Measurements from ENCODE around the gene KLHL36.

KLHL36 gene

GRCh38 chr16:84648595-84649510 is 542 bp downstream of the KLHL36 start:
- DNase-seq = peak; percentile 41

DNA sequence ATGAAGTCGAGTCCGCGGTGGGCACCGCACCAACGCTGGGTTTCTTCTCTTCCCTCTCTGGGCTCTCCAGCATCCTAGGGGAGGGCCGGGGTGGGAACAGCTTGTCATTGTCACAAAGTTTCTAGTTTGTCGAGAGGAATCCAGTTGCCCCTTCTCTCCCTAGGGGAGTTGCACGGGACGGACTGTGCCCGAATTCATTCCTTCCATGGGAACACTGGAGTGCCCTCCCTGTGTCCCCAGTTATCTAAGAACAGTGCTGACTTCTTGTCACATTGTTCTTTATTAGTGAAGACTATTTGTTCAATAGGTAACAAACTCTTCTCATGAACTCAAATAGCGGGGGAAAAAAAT is 1.2 kb downstream of the KLHL36 start:
- DNase-seq = no peak

- no peak for DNase-seq
Observed at GRCh38 chr16:84650062-84650991, 2.0 kb downstream of the KLHL36 start.

DNA sequence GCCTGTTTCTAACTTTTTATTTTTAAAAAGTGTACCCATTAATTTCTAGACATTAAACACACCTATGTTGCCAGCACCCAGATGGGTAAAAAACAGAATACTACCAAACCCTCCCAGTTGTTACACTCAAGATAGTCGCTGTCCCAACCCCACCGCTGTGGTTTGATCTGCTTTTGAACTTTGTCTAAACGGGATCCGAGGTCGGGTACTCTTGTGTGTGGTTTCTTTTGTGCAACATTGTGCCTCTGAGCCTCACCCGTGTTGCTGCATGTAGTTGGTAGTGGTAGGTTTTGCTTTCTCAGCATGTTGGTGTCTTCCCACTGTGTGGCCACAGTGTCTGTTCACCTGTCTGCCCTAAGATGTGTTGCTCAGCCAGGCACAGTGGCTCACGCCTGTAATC is 4.3 kb downstream of the KLHL36 start:
- no peak for DNase-seq

DNA sequence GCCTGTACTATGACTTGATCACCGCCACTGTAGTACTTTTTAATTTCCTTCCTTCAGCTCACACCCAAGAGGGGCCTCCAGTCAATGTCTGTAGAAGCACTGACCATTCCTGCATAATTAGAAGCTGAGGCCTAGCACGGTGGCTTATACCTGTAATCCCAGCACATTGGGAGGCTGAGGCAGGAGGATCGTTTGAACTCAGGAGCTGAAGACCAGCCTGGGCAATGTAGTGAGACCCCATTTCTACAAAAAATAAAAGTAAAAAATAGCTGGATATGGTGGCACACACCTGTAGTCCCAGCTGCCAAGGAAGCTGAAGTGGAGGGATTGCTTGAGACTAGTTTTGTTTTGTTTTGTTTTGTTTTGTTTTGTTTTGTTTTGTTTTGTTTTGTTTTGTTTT is 5.9 kb downstream of the KLHL36 start:
- DNase-seq = no peak

- no peak for DNase-seq
Observed at GRCh38 chr16:84654998-84655397, 6.7 kb downstream of the KLHL36 start.

GRCh38 chr16:84656649-84657048 is 8.3 kb downstream of the KLHL36 start:
- DNase-seq = no peak

DNA sequence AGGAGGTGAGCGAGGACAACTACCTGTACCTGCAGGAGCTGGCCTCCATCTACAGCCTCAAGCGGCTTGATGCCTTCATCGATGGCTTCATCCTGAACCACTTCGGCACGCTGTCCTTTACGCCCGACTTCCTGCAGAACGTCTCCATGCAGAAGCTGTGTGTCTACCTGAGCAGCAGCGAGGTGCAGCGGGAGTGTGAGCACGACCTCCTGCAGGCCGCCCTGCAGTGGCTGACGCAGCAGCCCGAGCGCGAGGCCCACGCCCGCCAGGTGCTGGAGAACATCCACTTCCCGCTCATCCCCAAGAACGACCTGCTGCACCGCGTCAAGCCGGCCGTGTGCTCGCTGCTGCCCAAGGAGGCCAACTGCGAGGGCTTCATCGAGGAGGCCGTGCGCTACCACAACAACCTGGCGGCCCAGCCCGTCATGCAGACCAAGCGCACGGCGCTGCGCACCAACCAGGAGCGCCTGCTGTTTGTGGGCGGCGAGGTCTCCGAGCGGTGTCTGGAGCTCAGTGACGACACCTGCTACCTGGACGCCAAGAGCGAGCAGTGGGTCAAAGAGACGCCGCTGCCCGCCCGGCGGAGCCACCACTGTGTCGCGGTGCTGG is 9.0 kb downstream of the KLHL36 start:
- DNase-seq = no peak

GRCh38 chr16:84658690-84659089 is 10.4 kb downstream of the KLHL36 start:
- DNase-seq = no peak

GRCh38 chr16:84659656-84660300 is 11.5 kb downstream of the KLHL36 start:
- no peak for DNase-seq

DNA sequence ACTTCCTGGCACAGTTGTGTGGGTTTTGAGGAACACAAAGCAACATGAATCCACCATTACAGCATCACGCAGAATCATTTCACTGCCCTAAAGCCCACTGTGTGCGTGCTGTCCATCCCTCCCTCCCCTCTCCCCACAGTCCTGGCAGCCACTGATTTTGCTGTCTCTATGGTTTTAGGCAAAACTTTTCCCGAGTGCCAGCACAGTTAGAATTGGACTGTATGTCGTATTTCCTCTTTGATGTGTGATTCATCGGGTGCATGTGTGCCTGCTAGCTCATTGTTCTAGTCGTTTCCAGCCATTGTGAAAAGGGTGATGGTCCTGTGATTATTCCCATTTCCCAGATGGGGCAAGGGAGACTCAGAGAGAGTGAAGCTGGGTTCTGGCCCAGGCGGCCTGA is 12.7 kb downstream of the KLHL36 start:
- DNase-seq = no peak

DNA sequence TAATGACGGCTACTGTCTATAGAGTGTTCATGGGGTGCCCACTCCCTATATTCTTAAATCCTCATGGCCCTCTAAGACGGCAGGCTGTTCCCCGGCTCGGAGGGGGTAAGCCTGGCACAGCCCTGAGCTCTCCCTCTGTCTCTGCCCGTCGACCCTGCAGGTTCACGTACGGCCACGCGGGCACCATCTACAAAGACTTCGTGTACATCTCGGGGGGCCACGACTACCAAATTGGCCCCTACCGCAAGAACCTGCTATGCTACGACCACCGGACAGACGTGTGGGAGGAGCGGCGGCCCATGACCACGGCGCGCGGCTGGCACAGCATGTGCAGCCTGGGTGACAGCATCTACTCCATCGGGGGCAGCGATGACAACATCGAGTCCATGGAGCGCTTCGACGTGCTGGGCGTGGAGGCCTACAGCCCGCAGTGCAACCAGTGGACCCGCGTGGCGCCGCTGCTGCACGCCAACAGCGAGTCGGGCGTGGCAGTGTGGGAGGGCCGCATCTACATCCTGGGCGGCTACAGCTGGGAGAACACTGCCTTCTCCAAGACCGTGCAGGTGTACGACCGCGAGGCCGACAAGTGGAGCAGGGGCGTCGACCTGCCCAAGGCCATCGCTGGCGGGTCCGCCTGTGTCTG is 13.2 kb downstream of the KLHL36 start:
- no peak for DNase-seq

- no peak for DNase-seq
Observed at GRCh38 chr16:84662471-84662870, 14.2 kb downstream of the KLHL36 start.

DNA sequence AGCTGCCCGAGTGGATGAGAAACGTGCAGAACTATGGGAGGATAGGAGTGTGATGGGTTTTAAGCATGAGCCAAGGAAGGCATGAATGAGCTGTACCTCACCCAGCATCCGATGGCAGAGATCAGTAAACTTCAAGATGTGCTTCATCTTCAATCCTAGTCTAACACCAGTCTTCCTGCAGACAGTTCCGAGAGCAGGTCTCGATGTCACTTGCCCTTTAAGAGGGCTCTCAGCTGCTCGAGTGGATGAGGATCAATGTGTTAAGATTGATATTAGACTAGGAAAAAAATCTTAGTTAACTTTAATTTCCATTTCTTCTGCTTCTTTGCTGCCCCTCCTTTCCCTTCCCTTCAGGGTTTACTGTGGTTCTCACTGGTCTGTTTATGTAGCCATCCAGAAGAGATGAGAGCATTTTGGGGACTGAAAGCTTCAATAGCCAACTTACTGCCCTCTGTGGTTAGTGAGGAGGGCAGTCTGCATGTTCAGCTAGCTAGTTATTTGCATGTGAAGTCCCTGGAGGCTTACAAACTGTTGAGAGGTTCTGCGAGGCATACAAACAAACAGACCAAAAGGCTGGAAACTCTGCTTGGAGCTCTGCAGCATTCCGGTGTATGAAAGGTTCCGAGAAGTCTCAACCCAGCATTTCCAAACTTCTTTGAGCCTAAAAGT is 15.3 kb downstream of the KLHL36 start:
- DNase-seq = no peak

- DNase-seq = no peak
Observed at GRCh38 chr16:84665359-84665758, 17.0 kb downstream of the KLHL36 start.

- DNase-seq = no peak
Observed at GRCh38 chr16:84665843-84666242, 17.5 kb downstream of the KLHL36 start.

DNA sequence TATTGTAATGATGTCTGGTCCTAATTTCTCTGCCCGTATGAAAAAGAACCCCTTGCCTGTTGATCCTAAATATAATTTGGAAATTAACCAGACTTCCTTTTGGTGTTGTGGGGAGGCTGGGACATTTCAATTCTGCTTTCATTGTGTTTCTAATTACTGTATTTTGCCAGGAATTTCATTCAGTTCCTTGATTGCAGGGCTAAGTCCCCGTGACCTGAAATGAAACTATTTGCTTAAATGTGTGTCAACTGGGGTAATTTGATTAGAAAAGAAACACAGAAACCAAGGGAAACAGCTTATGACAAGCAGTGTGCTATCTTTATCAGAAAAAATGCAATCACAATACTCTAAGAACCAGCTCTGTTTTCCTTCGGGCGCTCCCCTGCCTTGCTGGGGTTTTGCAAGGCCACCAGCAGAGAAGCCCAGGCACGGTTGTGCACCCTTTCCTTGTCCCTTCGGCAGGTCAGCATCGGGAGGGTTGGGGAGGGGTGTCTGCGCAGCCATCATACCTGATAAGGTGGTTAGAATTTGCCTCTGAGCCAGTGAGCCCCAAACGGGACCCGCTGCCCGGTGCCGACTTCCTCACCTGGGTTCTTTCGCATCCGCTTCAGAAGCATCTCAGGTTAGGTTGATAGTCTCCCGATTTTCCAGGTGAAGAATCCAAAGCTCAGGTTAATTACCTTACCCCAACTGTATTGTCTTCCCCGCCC is 19.4 kb downstream of the KLHL36 start:
- no peak for DNase-seq

GRCh38 chr16:84670063-84670462 is 21.8 kb downstream of the KLHL36 start:
- no peak for DNase-seq

DNA sequence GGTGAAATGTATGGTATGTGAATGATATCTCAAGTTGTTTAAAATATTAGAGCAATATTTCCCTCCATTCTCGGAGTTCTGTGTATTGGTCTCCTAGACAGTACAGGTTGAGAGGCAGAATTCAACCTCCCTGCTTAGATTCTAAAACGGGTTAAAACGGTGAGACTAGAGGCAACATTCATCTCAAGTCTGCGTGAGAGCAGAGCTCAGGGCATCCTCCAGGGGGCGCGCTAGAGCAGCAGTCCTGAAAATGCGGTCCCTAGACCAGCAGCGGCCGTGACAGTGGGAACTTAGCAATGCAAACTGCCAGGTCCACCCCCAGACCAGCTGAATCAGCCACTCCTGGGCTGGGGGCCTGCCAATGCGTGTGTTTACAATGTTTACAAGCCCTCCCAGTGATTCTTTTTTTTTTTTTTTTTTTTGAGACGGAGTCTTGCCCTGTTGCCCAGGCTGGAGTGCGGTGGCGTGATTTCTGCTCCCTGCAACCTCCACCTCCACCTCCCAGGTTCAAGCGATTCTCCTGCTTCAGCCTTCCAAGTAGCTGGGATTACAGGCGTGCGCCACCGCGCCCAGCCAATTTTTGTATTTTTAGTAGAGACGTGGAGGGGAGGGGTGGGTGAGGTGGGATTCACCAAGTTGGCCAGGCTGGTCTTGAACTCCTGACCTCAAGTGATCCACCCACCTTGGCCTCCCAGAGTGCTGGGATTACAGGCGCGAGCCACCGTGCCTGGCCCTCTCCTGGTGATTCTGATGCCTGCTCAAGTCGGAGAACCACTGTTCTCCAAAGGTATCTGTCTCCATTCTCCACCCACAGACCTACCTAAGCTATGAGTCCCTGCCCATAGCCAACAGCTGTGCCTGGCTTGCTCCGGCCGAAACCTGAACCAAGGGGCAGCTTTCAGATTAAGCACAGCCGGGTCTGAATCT is 24.2 kb downstream of the KLHL36 start:
- peak; percentile 87 for DNase-seq

GRCh38 chr16:84673203-84673535 is 24.9 kb downstream of the KLHL36 start:
- no peak for DNase-seq

Measured in hematopoietic multipotent progenitor cell treated with erythropoietin and hydrocortisone succinate and interleukin-3 and kit ligand, for 4 days (in vitro differentiated cells).